IgD-negative memory B cell (primary cell): ENCODE measurements around the gene CDC42EP2. TPM values are rescaled to one million over a fixed set of nuclear protein-coding genes. Genes with fewer than 3 reads are reported as not detected.

Experiments used
- H3K27ac Mint-ChIP-seq, 3 donors: one replicate each; pipeline ENCODE4 v1.8.0; 2020 to 2022; ENCODE audit warnings: mild to moderate bottlenecking in 3 of 3, mixed read lengths in 3 of 3, moderate library complexity in 1 of 3
- H3K27me3 Mint-ChIP-seq: one replicate; pipeline ENCODE4 v1.8.0; 2021; ENCODE audit warnings: mixed read lengths
- H3K36me3 Mint-ChIP-seq: one replicate; pipeline ENCODE4 v1.8.0; 2020; ENCODE audit warnings: mild to moderate bottlenecking, mixed read lengths
- H3K4me1 Mint-ChIP-seq, 3 donors: one replicate each; pipeline ENCODE4 v1.8.0; 2020 to 2022; ENCODE audit warnings: mixed read lengths in 3 of 3, mild to moderate bottlenecking in 1 of 3
- H3K4me3 Mint-ChIP-seq, 4 donors: one replicate each; pipeline ENCODE4 v1.8.0; 2020 to 2022; ENCODE audit warnings: mild to moderate bottlenecking in 4 of 4, mixed read lengths in 4 of 4, moderate library complexity in 3 of 4
- H3K9me3 Mint-ChIP-seq, 3 donors: one replicate each; pipeline ENCODE4 v1.8.0; 2020 to 2021; ENCODE audit warnings: mixed read lengths in 3 of 3, mild to moderate bottlenecking in 1 of 3
- polyA plus RNA-seq: library from polyadenylated mRNA; unstranded; fragments of 300-500 nt; fragmentation: Illumina TruSeq; gene quantifications from one replicate; pipeline ENCODE4 v1.2.3, GENCODE V29; 2021

The CDC42EP2 gene, protein sequence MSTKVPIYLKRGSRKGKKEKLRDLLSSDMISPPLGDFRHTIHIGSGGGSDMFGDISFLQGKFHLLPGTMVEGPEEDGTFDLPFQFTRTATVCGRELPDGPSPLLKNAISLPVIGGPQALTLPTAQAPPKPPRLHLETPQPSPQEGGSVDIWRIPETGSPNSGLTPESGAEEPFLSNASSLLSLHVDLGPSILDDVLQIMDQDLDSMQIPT
- not detected for polyA plus RNA-seq

DNA sequence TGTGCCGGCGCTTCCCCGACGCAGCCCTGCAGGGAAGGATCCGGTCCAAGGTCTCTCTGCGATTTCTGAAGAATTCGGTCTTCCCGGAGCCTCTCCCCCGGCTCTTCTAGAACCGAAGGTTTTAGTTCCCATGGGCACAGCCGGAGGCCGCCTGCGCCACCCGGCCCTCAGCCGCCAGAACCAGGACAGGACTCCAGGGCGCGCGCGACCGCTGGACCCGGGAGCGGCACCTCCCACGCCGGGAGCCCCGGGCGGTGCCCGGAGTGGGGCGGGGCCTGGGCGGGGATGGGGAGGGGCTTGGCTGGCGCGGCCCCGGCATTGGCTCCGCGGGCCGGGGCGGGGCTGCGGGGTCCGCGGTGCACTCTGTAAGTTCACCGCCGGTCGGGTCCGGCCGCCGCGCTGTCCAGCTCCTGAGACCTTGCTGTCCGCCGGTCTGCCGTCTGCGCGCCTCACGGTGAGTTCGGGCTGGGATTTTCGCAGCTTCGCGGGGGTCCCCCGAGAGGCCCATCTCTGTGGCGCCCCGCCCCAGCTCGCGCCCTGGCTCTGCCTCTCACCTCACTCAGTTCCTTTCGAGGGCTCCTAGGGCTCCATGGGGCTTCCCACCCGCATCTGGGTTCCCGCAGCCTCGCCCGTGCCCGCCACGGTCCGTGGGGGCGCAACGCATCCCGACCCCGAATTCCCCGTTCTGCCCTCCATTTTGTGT is at the start of gene CDC42EP2:
TSS of gene CDC42EP2 (plus strand) at position 366 of the 703 bp plus-strand sequence. CDS start 6,033 bp downstream, outside the sequence.
- Mint-ChIP-seq H3K27me3 (peaks cover 7% of the 10 kb centered on the region), H3K9me3 (no peaks in the 10 kb centered on the region), H3K4me3 (peak within 1 kb of the TSS; percentile 80 to 90 (median 86)), H3K27ac (peak within 1 kb of the TSS in 2 of 3 donors; percentile 56 to 66), H3K4me1 (peaks cover 5 to 6% (median 5%) of the 10 kb centered on the region in 3 donors), H3K36me3 (no peaks in the 10 kb centered on the region)

DNA sequence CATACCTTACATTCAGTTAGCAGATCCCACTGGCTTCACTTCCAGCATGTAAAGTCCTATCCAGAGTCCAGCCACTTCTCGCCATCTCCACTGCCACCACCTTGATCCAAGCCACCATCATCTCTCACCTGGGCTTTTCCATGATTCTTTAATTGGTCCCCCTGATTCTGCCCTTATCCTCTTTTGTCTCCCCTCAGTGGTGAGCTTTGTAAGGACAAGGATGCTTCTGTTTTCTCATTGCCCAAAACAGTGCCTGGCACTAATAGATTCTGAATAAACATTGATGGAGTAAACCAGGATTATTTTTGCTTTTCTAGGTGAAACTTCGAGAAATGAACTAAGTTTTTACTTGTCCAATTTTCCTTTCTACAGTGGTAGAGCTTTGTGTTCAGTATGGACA is 48.5 kb upstream of the CDC42EP2 start:
- no peaks in the 10 kb centered on the region for H3K9me3 Mint-ChIP-seq
- peak overlapping the region in 2 of 4 donors; percentile 34 to 74 for H3K4me3 Mint-ChIP-seq
- peaks cover 9% of the 10 kb centered on the region for H3K36me3 Mint-ChIP-seq
- peak overlapping the region in 1 of 3 donors; percentile 40 for H3K27ac Mint-ChIP-seq
- H3K27me3 Mint-ChIP-seq = peaks cover 1% of the 10 kb centered on the region
- peaks cover 16 to 30% (median 22%) of the 10 kb centered on the region in 3 donors for H3K4me1 Mint-ChIP-seq

DNA sequence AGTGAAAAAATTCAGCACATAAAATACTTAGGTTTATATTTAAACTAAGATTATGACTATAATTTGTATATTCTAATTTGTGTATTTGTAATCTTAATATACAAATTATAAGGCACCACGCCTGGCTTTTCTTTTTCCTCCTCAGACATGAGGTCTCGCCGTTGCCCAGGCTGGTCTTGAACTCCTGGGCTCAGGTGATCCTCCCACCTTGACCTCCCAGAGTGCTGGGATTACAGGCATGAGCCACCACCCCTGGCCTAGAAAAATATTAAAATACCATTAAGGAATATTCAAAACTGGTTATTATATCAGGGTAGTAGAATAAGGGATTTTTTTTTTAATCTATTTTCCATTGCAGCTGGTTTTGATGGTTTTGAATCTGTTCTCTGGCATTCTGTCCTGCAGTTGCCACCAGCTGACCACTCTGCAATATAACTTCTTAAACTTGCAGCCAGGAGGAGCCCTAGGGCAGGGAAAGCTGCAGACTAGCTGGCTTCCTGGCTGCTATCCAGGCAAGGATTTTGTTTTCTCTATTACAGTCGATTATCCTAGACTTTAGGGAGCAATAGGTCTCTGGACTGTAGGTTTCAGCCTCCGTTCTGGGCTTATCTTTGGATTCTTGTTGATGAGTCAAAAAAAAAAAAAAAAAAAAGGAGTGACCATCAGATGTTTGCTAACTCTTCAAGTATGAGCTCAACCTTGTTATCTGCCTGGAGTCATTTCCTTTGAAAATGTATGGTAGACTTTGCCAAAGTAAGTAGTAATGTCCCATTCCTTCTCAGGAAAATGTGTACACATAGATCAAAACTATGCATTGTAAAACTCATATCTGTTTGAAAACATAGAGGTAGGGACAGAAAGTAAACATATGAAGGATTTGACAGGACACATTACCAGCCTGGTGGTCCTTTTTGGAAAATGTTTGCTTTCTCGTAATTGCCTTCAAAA is 39.7 kb upstream of the CDC42EP2 start:
- H3K36me3 Mint-ChIP-seq = peaks cover 4% of the 10 kb centered on the region
- H3K27me3 Mint-ChIP-seq = no peaks in the 10 kb centered on the region
- H3K4me3 Mint-ChIP-seq = no peak overlapping the region
- H3K4me1 Mint-ChIP-seq = peaks cover 0 to 4% (median 0%) of the 10 kb centered on the region in 3 donors
- H3K9me3 Mint-ChIP-seq = no peaks in the 10 kb centered on the region
- peak overlapping the region in 1 of 3 donors; percentile 86 for H3K27ac Mint-ChIP-seq

DNA sequence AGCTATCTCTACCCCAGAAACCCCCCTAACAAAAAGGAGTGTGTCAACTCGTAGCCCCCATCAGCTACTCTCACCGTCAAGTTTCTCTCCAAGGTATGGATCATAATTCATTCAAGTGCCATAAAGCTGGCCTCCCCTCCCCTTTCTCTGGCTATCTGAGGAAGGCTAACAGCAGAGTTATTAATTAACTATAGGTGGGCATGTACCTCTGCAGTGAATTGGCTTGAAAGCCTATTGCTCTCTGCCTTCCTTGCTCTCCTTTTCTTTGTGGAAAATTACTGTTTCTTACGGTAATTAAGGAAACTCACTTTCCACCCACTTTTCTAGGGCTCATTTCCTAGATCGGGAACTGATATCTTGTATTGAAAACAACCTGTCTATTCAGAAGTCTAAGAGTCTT is 38.8 kb upstream of the CDC42EP2 start:
- H3K27ac Mint-ChIP-seq = no peak overlapping the region
- H3K4me3 Mint-ChIP-seq = no peak overlapping the region
- no peaks in the 10 kb centered on the region for H3K27me3 Mint-ChIP-seq
- H3K4me1 Mint-ChIP-seq = peaks cover 0 to 3% (median 0%) of the 10 kb centered on the region in 3 donors
- H3K36me3 Mint-ChIP-seq = peaks cover 3% of the 10 kb centered on the region
- no peaks in the 10 kb centered on the region for H3K9me3 Mint-ChIP-seq

DNA sequence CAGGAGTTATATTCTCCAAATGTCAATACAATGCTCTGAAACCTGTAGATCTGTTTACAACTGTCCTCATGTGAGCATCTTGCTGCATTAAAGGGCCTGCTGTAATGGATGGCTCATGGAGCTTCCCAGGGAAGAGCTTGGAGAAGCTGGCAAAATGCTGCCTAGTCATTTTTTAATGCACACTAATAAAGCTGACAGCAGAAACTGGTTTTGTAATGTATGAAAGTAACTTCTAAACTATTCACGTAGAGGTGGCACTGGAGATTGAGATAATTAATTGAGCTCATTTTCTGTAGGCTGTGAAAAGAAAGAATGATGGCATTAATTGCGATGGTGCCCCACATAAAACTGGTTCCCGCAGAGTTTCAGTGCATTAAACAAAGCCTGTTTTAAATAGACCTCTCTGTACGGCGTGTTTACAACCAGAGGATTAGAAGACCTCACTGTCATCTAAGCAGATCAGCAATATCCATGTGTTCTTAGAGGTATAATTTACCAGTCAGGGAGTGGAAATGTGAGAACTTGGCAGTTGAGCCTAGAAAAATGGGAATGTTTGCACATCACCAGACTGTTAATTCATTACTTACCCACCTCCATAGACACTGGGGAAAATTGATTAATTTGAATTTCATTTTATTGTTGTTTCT is 36.9 kb upstream of the CDC42EP2 start:
- no peak overlapping the region for H3K4me3 Mint-ChIP-seq
- H3K27me3 Mint-ChIP-seq = no peaks in the 10 kb centered on the region
- peaks cover 3% of the 10 kb centered on the region for H3K36me3 Mint-ChIP-seq
- H3K4me1 Mint-ChIP-seq = peaks cover 0 to 2% (median 2%) of the 10 kb centered on the region in 3 donors
- no peak overlapping the region for H3K27ac Mint-ChIP-seq
- no peaks in the 10 kb centered on the region for H3K9me3 Mint-ChIP-seq

DNA sequence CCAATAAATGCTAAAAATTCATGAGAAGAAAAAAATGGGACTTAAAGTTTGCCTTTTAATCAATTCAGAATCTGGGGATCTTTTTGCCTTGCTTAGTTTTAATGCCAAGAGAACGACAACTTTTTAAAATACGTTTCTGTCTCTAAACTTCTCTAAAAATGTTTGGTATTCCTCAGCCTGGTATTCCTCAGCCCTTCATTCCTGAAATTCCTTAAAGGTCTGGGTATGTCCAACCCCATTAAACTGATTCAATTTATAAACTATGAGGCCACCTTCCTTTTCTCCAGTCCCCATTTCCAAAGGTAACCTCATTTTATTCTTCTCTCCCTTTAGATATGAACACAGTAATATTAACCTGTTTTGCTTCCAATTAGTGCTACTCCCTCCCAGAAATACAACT is 36.3 kb upstream of the CDC42EP2 start:
- Mint-ChIP-seq H3K27me3 (no peaks in the 10 kb centered on the region), H3K4me1 (peaks cover 0 to 2% (median 2%) of the 10 kb centered on the region in 3 donors), H3K36me3 (peaks cover 3% of the 10 kb centered on the region), H3K9me3 (no peaks in the 10 kb centered on the region), H3K27ac (no peak overlapping the region), H3K4me3 (no peak overlapping the region)

DNA sequence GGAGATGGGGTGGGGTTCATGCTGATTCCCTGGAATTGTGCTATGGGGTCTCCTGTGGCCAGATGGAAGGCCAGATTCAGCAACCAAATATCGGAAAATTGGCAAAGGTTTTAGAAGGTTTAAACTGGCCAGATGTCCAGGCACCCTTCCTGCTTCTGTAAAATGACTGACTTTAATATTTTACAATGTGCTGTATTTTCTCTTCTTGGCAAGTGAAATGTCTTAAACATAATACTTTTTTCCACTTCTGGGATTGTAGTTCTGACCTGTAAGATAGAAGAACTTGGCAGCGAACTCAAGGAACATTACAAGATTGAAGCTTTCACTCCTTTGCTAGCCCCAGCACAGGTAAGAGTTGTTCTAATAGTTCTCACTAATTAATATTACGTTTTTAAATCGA is 35.4 kb upstream of the CDC42EP2 start:
- peaks cover 0 to 2% (median 2%) of the 10 kb centered on the region in 3 donors for H3K4me1 Mint-ChIP-seq
- H3K4me3 Mint-ChIP-seq = no peak overlapping the region
- peaks cover 3% of the 10 kb centered on the region for H3K36me3 Mint-ChIP-seq
- H3K27ac Mint-ChIP-seq = no peak overlapping the region
- no peaks in the 10 kb centered on the region for H3K9me3 Mint-ChIP-seq
- H3K27me3 Mint-ChIP-seq = no peaks in the 10 kb centered on the region

DNA sequence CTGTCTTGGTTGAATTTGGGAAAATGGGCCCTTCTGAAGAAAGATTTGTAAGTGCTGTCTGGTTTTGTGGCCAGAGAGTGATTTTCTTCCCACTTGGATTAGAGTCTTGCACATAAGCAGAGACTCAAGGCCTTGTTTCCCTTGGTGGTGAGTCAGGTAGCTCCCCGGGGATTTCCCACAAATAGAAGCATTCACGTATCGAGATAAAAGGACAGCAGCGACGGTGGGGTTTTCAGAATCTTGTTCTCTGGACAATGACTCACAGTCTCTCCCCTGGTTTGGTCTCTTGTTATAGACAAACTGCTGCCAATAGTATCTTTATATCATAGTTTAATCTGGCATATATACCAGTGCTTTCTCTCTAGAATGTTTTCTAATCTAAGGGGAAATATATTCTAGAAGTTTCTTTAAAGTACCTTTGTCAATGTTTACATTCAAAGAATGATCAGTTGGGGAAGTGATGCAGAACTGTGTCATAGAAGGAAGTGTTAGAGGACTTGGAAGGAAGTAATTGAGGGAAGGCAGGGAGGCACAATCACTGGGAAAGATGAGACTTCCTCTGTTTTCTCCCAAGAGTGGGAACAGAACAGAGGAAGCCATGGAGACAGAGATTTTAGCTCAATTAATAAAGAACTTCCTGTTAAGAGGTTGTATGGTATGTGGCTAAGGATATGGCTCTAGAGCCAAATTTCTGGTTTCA is 34.8 kb upstream of the CDC42EP2 start:
- Mint-ChIP-seq H3K36me3 (peaks cover 3% of the 10 kb centered on the region), H3K27ac (no peak overlapping the region), H3K9me3 (no peaks in the 10 kb centered on the region), H3K27me3 (no peaks in the 10 kb centered on the region), H3K4me3 (no peak overlapping the region), H3K4me1 (peaks cover 0 to 2% (median 2%) of the 10 kb centered on the region in 3 donors)

DNA sequence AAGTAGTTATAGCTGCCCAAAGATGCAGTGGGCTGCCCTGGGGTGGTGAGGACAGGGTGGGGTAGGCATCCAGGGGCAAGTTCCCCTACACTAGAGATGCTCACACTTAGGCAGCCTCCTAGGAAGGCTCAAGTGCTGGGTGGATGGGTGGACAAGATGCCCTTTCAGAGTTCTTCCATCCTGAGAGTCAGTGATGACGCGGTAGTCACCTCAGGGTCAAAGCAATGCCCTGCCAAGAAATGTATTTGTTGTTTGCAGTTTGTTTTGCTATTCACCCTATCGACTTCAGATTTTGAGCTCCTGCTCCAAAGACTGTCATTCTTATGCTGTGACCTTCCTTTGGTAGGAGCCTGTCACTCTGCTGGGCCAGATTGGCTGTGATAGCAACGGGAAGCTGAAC is 34.0 kb upstream of the CDC42EP2 start:
- Mint-ChIP-seq H3K27ac (no peak overlapping the region), H3K27me3 (no peaks in the 10 kb centered on the region), H3K36me3 (peaks cover 3% of the 10 kb centered on the region), H3K4me3 (no peak overlapping the region), H3K4me1 (peaks cover 0 to 2% (median 2%) of the 10 kb centered on the region in 3 donors), H3K9me3 (no peaks in the 10 kb centered on the region)

DNA sequence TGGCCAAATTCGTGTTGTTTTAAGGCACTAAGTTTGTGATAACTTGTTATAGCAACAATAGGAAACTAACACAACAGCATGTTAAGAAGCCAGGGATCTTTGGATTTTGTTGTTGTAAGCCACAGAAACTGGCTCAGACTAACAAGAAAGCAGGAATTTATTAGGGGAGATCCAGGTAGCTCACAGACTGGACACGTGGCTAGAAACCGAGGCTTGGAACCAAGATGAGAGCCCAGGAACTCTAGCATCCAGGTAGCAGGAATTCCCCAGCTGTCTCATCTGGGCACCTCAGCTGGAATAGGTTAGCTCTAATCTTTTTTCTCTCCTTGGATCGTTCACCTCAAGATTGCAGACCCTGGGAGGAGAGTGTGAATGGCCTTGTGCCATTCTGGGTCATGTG is 28.0 kb upstream of the CDC42EP2 start:
- Mint-ChIP-seq H3K36me3 (peaks cover 3% of the 10 kb centered on the region), H3K4me3 (no peak overlapping the region), H3K27ac (no peak overlapping the region), H3K9me3 (no peaks in the 10 kb centered on the region), H3K27me3 (no peaks in the 10 kb centered on the region), H3K4me1 (peaks cover 0 to 2% (median 2%) of the 10 kb centered on the region in 3 donors)

DNA sequence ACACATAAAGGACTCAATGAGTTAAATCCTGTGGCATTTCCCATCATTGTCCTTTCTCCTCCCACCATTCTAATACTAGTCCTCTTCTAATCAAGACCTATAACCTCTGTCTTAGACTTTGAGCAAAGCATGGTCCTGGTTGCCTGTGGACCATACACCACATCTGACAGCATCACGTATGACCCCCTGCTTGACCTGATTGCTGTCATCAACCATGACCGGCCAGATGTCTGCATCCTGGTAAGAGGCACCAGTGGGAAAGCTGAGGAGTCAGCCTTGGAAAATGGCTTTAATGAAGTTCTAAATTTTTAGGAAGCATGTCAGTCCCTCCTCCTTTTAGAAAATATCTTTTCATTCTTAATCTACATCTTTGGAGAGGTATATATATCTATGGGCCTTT is 27.1 kb upstream of the CDC42EP2 start:
- Mint-ChIP-seq H3K4me1 (peaks cover 0 to 2% (median 0%) of the 10 kb centered on the region in 3 donors), H3K4me3 (no peak overlapping the region), H3K9me3 (no peaks in the 10 kb centered on the region), H3K27ac (no peak overlapping the region), H3K36me3 (peaks cover 3% of the 10 kb centered on the region), H3K27me3 (no peaks in the 10 kb centered on the region)

DNA sequence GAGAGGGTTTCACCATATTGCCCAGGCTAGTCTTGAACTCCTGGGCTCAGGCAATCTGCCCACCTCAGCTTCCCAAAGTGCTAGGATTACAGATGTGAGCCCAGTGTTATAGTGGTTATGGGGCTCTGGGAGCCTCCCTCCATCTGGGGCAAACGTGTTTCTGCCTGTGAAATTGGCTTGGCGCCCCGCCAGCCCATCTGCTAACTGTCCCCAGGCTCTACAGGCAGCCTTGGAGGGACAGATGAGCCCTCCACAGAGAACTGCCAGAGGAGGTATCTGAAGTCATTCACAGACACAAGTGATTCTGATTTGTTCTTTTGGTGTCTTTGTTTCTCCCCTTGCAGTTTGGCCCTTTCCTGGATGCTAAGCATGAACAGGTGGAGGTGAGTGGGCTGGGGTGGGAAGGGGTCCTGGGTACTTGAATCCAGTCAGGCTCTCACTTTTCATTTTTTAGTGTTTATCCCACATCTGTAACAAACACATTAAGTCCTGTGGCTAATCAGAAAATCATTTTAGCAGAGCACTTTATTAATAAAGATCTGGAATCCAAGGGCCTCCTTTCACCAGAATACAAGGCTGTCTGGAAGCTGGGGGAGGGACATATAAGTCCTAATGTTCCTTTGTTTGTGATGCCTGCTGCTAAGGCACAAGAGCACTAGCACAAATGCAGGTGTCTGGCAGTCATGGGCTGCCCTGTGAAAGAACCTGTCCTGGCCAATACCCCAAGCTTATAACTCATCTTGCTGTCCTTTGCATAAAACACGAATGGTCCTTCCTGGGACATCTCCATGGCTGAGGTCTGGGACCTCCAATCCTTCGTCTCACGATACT is 25.7 kb upstream of the CDC42EP2 start:
- H3K4me1 Mint-ChIP-seq = peaks cover 0 to 2% (median 0%) of the 10 kb centered on the region in 3 donors
- H3K36me3 Mint-ChIP-seq = peaks cover 3% of the 10 kb centered on the region
- H3K9me3 Mint-ChIP-seq = no peaks in the 10 kb centered on the region
- H3K27ac Mint-ChIP-seq = no peak overlapping the region
- no peak overlapping the region for H3K4me3 Mint-ChIP-seq
- H3K27me3 Mint-ChIP-seq = no peaks in the 10 kb centered on the region

DNA sequence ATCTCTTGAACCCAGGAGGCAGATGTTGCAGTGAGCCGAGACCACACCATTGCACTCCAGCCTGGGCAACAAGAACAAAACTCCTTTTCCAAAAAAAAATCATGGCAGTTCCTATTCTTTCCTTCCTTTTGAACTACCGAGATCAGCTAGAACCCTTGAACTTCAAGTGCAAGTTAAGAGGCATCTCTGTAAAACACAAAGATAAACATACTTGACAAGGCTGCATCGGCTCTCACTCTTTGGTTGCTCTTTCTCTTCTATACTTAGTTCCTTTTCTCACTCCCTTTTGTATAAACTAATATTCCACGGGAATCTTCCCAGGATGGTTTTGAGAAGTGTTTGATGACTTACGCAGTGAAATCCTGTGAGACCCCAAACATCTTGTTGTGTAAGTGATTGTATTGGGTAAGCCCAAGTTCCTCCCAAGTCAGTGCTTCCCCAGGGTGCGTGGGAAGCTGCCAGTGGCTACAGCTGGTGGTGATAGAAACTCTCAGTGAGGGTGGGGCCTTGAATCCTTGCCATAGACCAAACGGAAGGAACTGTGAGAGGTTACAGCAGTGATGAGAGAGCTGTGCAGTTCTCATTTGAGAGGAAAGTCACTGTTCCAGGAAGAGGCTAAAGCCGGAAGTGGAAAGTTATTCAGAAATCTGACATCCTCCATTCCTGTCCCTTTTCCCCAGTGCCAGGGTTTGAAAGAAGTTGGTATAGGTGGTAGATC is 24.1 kb upstream of the CDC42EP2 start:
- Mint-ChIP-seq H3K36me3 (peaks cover 3% of the 10 kb centered on the region), H3K27ac (no peak overlapping the region), H3K4me3 (no peak overlapping the region), H3K4me1 (peaks cover 0 to 2% (median 0%) of the 10 kb centered on the region in 3 donors), H3K9me3 (no peaks in the 10 kb centered on the region), H3K27me3 (no peaks in the 10 kb centered on the region)
